Naive thymus-derived CD4-positive, alpha-beta T cell (primary cell): Measurements from ENCODE around the gene MLC1. TPM values are rescaled to one million over a fixed set of nuclear protein-coding genes. Genes with fewer than 3 reads are reported as not detected.

Experiments
- ATAC-seq: fragments of 150-1000 bp; cut with Tn5 transposase; 2 replicates; pipeline ENCODE4 v1.10.0; 2021; ENCODE audit warnings: mild to moderate bottlenecking, moderate library complexity
- CTCF ChIA-PET: fragments of 350-600 bp; sonication (Branson Sonifier 250); formaldehyde crosslinking; loops from one replicate; lab custom pipeline; 2021; ENCODE audit warnings: antibody characterized with exemption; lab: Charles Lee
- POLR2A ChIA-PET: fragments of 350-600 bp; sonication (Branson Sonifier 250); formaldehyde crosslinking; loops from one replicate; lab custom pipeline; 2021; ENCODE audit warnings: antibody characterized with exemption, inconsistent platforms; lab: Charles Lee
- DNase-seq, 9 donors: peaks; one replicate each; pipeline versions ENCODE4 v3.0.0 to v3.0.0-alpha.2; 2020 to 2022; ENCODE audit warnings: mixed read lengths in 1 of 9
- H3K27ac ChIP-seq: one replicate; pipeline ENCODE4 v1.7.0; 2013; ENCODE audit warnings: mild to moderate bottlenecking, low read depth, low read length, moderate library complexity
- H3K27me3 ChIP-seq, 2 donors: one replicate each; pipeline ENCODE4 v1.7.0; 2013; ENCODE audit warnings: low read length in 2 of 2, mild to moderate bottlenecking in 2 of 2, moderate library complexity in 2 of 2; ENCODE audit not compliant: control insufficient read depth in 2 of 2, insufficient read depth in 2 of 2
- H3K36me3 ChIP-seq, 3 experiments: 1 replicate in 2 of 3; 2 replicates in 1 of 3; pipeline ENCODE4 v1.7.0; 2013; ENCODE audit warnings: low read length in 3 of 3, mild to moderate bottlenecking in 3 of 3, moderate library complexity in 1 of 3; ENCODE audit not compliant: insufficient read depth in 3 of 3, control insufficient read depth in 2 of 3
- H3K4me1 ChIP-seq, 2 donors: one replicate each; pipeline ENCODE4 v1.7.0; 2013; ENCODE audit warnings: low read length in 2 of 2, mild to moderate bottlenecking in 2 of 2, moderate library complexity in 1 of 2; ENCODE audit not compliant: control insufficient read depth in 2 of 2, insufficient read depth in 2 of 2
- H3K4me3 ChIP-seq: 2 replicates; pipeline ENCODE4 v1.7.0; 2013; ENCODE audit warnings: mild to moderate bottlenecking, low read length
- H3K9me3 ChIP-seq, 3 experiments: 1 replicate in 2 of 3; 2 replicates in 1 of 3; pipeline ENCODE4 v1.7.0; 2013; ENCODE audit warnings: low read length in 3 of 3; ENCODE audit not compliant: control insufficient read depth in 2 of 3
- H3K27ac Mint-ChIP-seq, 9 donors: one replicate each; pipeline ENCODE4 v1.8.0; 2020 to 2022; ENCODE audit warnings: mixed read lengths in 9 of 9, mild to moderate bottlenecking in 8 of 9, moderate library complexity in 5 of 9, inconsistent platforms in 2 of 9
- H3K27me3 Mint-ChIP-seq, 5 donors: one replicate each; pipeline ENCODE4 v1.8.0; 2021 to 2022; ENCODE audit warnings: mixed read lengths in 5 of 5, mild to moderate bottlenecking in 1 of 5
- H3K36me3 Mint-ChIP-seq, 5 donors: one replicate each; pipeline ENCODE4 v1.8.0; 2020 to 2022; ENCODE audit warnings: mixed read lengths in 5 of 5, mild to moderate bottlenecking in 3 of 5, inconsistent platforms in 1 of 5
- H3K4me1 Mint-ChIP-seq, 7 donors: one replicate each; pipeline ENCODE4 v1.8.0; 2020 to 2022; ENCODE audit warnings: mixed read lengths in 7 of 7, mild to moderate bottlenecking in 3 of 7, inconsistent platforms in 1 of 7
- H3K4me3 Mint-ChIP-seq, 10 donors: one replicate each; pipeline ENCODE4 v1.8.0; 2020 to 2022; ENCODE audit warnings: mild to moderate bottlenecking in 10 of 10, mixed read lengths in 10 of 10, moderate library complexity in 6 of 10, inconsistent platforms in 2 of 10
- H3K9me3 Mint-ChIP-seq, 11 donors: one replicate each; pipeline ENCODE4 v1.8.0; 2020 to 2022; ENCODE audit warnings: mixed read lengths in 11 of 11, mild to moderate bottlenecking in 4 of 11, inconsistent platforms in 1 of 11, moderate library complexity in 1 of 11
- intact Hi-C, 2 donors: fragments of 100-400 bp; cut with micrococcal nuclease; formaldehyde crosslinking; loops; one replicate each; pipeline ENCODE4 v1.15.1; 2023
- polyA plus RNA-seq, 2 donors: library from polyadenylated mRNA; unstranded; fragments of 300-500 nt; fragmentation: Illumina TruSeq; gene quantifications; one replicate each; pipeline ENCODE4 v1.2.3, GENCODE V29; 2021
- total RNA-seq, 6 experiments: library from RNA in 5 of 6; stranded (reverse) in 5 of 6; gene quantifications; 1 replicate in 5 of 6; 2 replicates in 1 of 6; pipeline ENCODE4 v1.2.3 and lab custom pipeline; 2021 to 2026

The MLC1 gene
- total and polyA plus RNA-seq, 7 experiments from 2014 or later, result 0.08 to 7.2 (median 0.48) TPM; not detected in 2

- Histone ChIP-seq H3K4me1 (peaks cover 0 to 3% of the 10 kb centered on the region in 2 donors), H3K36me3 (no peaks in the 10 kb centered on the region), H3K4me3 (no peak overlapping the region), H3K27me3 (no peaks in the 10 kb centered on the region), H3K9me3 (no peaks in the 10 kb centered on the region), H3K27ac (no peak overlapping the region)
- DNase-seq, result no peak
- CTCF ChIA-PET, result no interaction called here
- H3K9me3 Mint-ChIP-seq, result peaks cover 0 to 15% (median 5%) of the 10 kb centered on the region in 11 donors
- H3K4me3 Mint-ChIP-seq, result no peak overlapping the region
- intact Hi-C loops, result no loop called here
- POLR2A ChIA-PET, result no interaction called here
- H3K27me3 Mint-ChIP-seq, result peaks cover 6 to 19% (median 12%) of the 10 kb centered on the region in 5 donors
- H3K36me3 Mint-ChIP-seq, result peaks cover 0 to 13% (median 3%) of the 10 kb centered on the region in 5 donors
- H3K27ac Mint-ChIP-seq, result no peak overlapping the region
- peaks cover 0 to 16% (median 3%) of the 10 kb centered on the region in 7 donors for H3K4me1 Mint-ChIP-seq
- no peak for ATAC-seq
Observed at GRCh38 chr22:50086526-50086925, 1.3 kb upstream of the MLC1 start.

- peaks cover 6 to 22% (median 15%) of the 10 kb centered on the region in 5 donors for H3K27me3 Mint-ChIP-seq
- no peak overlapping the region for H3K4me3 Mint-ChIP-seq
- Histone ChIP-seq H3K27me3 (no peaks in the 10 kb centered on the region), H3K27ac (no peak overlapping the region), H3K36me3 (no peaks in the 10 kb centered on the region), H3K4me3 (no peak overlapping the region), H3K4me1 (peaks cover 0 to 3% of the 10 kb centered on the region in 2 donors), H3K9me3 (no peaks in the 10 kb centered on the region)
- ChIA-PET CTCF (interaction anchor here (1.1 kb wide), 1 partner anchor 52 kb away, joined by 3 read pairs; no protein-coding TSS in a partner anchor), POLR2A (no interaction called here)
- intact Hi-C loops, result no loop called here
- peaks cover 0 to 15% (median 5%) of the 10 kb centered on the region in 11 donors for H3K9me3 Mint-ChIP-seq
- peak overlapping the region in 1 of 9 donors; percentile 0 for H3K27ac Mint-ChIP-seq
- ATAC-seq (no peak), DNase-seq (no peak)
- peaks cover 0 to 13% (median 3%) of the 10 kb centered on the region in 5 donors for H3K36me3 Mint-ChIP-seq
- H3K4me1 Mint-ChIP-seq, result peaks cover 0 to 21% (median 3%) of the 10 kb centered on the region in 7 donors
Observed at GRCh38 chr22:50084614-50085021, 608 bp downstream of the MLC1 start.

GRCh38 chr22:50084080-50084477, 1.1 kb downstream of the MLC1 start:
- H3K27me3 ChIP-seq, result no peaks in the 10 kb centered on the region
- peaks cover 0 to 11% (median 3%) of the 10 kb centered on the region in 5 donors for H3K36me3 Mint-ChIP-seq
- ATAC-seq (no peak), DNase-seq (no peak)
- H3K9me3 ChIP-seq, result no peaks in the 10 kb centered on the region
- CTCF ChIA-PET, result interaction anchor here (1.1 kb wide), 1 partner anchor 52 kb away, joined by 3 read pairs; no protein-coding TSS in a partner anchor
- peaks cover 0 to 3% of the 10 kb centered on the region in 2 donors for H3K4me1 ChIP-seq
- no peaks in the 10 kb centered on the region for H3K36me3 ChIP-seq
- intact Hi-C loops, result no loop called here
- peaks cover 0 to 12% (median 4%) of the 10 kb centered on the region in 11 donors for H3K9me3 Mint-ChIP-seq
- H3K27ac Mint-ChIP-seq, result no peak overlapping the region
- H3K4me3 Mint-ChIP-seq, result no peak overlapping the region
- H3K27ac ChIP-seq, result no peak overlapping the region
- H3K4me3 ChIP-seq, result no peak overlapping the region
- peaks cover 6 to 22% (median 15%) of the 10 kb centered on the region in 5 donors for H3K27me3 Mint-ChIP-seq
- POLR2A ChIA-PET, result no interaction called here
- H3K4me1 Mint-ChIP-seq, result peaks cover 0 to 21% (median 3%) of the 10 kb centered on the region in 7 donors

GRCh38 chr22:50083462-50084079, 1.7 kb downstream of the MLC1 start:
- Mint-ChIP-seq H3K27ac (no peak overlapping the region), H3K4me3 (peak overlapping the region in 1 of 10 donors; percentile 17), H3K27me3 (peaks cover 6 to 22% (median 15%) of the 10 kb centered on the region in 5 donors), H3K9me3 (peaks cover 0 to 12% (median 4%) of the 10 kb centered on the region in 11 donors), H3K4me1 (peaks cover 0 to 21% (median 3%) of the 10 kb centered on the region in 7 donors), H3K36me3 (peaks cover 0 to 11% (median 3%) of the 10 kb centered on the region in 5 donors)
- Histone ChIP-seq H3K27ac (no peak overlapping the region), H3K4me3 (no peak overlapping the region), H3K9me3 (no peaks in the 10 kb centered on the region), H3K4me1 (peaks cover 0 to 3% of the 10 kb centered on the region in 2 donors), H3K36me3 (no peaks in the 10 kb centered on the region), H3K27me3 (no peaks in the 10 kb centered on the region)
- intact Hi-C loops, result no loop called here
- DNase-seq, result no peak
- ATAC-seq, result no peak
- ChIA-PET POLR2A (no interaction called here), CTCF (no interaction called here)

- no peak for DNase-seq
- peaks cover 6 to 22% (median 15%) of the 10 kb centered on the region in 5 donors for H3K27me3 Mint-ChIP-seq
- peak overlapping the region in 1 of 10 donors; percentile 20 for H3K4me3 Mint-ChIP-seq
- peaks cover 0 to 21% (median 3%) of the 10 kb centered on the region in 7 donors for H3K4me1 Mint-ChIP-seq
- Histone ChIP-seq H3K9me3 (no peaks in the 10 kb centered on the region), H3K36me3 (no peaks in the 10 kb centered on the region), H3K4me3 (no peak overlapping the region), H3K4me1 (peaks cover 0 to 3% of the 10 kb centered on the region in 2 donors), H3K27ac (no peak overlapping the region), H3K27me3 (no peaks in the 10 kb centered on the region)
- intact Hi-C loops, result no loop called here
- ChIA-PET CTCF (no interaction called here), POLR2A (no interaction called here)
- H3K9me3 Mint-ChIP-seq, result peaks cover 0 to 12% (median 4%) of the 10 kb centered on the region in 11 donors
- ATAC-seq, result no peak
- no peak overlapping the region for H3K27ac Mint-ChIP-seq
- peaks cover 0 to 11% (median 3%) of the 10 kb centered on the region in 5 donors for H3K36me3 Mint-ChIP-seq
Observed at GRCh38 chr22:50082961-50083461, 2.2 kb downstream of the MLC1 start.

GRCh38 chr22:50082197-50082715, 3.0 kb downstream of the MLC1 start:
- ATAC-seq (no peak), DNase-seq (no peak)
- peaks cover 6 to 19% (median 13%) of the 10 kb centered on the region in 5 donors for H3K27me3 Mint-ChIP-seq
- H3K36me3 Mint-ChIP-seq, result peaks cover 0 to 7% (median 3%) of the 10 kb centered on the region in 5 donors
- no peak overlapping the region for H3K4me3 Mint-ChIP-seq
- H3K4me1 Mint-ChIP-seq, result peaks cover 0 to 17% (median 3%) of the 10 kb centered on the region in 7 donors
- no peaks in the 10 kb centered on the region for H3K27me3 ChIP-seq
- intact Hi-C loops, result no loop called here
- H3K4me3 ChIP-seq, result no peak overlapping the region
- H3K36me3 ChIP-seq, result no peaks in the 10 kb centered on the region
- H3K27ac Mint-ChIP-seq, result no peak overlapping the region
- H3K4me1 ChIP-seq, result peaks cover 0 to 3% of the 10 kb centered on the region in 2 donors
- ChIA-PET CTCF (no interaction called here), POLR2A (no interaction called here)
- H3K9me3 ChIP-seq, result no peaks in the 10 kb centered on the region
- H3K27ac ChIP-seq, result no peak overlapping the region
- H3K9me3 Mint-ChIP-seq, result peaks cover 0 to 9% (median 4%) of the 10 kb centered on the region in 11 donors
